A549 treated with AZD2906 at 1 μM for 4 hours (cell line): ENCODE measurements around the gene GPR155. TPM values are rescaled to one million over a fixed set of nuclear protein-coding genes. Genes with fewer than 3 reads are reported as not detected.

ENCODE experiments used
- total RNA-seq: library from RNA; stranded (reverse); fragments of 200-300 nt; extraction: Qiagen RNA extraction; gene quantifications from 5 replicates; pipeline ENCODE4 v1.2.3, GENCODE V29; 2022

GPR155 gene, protein sequence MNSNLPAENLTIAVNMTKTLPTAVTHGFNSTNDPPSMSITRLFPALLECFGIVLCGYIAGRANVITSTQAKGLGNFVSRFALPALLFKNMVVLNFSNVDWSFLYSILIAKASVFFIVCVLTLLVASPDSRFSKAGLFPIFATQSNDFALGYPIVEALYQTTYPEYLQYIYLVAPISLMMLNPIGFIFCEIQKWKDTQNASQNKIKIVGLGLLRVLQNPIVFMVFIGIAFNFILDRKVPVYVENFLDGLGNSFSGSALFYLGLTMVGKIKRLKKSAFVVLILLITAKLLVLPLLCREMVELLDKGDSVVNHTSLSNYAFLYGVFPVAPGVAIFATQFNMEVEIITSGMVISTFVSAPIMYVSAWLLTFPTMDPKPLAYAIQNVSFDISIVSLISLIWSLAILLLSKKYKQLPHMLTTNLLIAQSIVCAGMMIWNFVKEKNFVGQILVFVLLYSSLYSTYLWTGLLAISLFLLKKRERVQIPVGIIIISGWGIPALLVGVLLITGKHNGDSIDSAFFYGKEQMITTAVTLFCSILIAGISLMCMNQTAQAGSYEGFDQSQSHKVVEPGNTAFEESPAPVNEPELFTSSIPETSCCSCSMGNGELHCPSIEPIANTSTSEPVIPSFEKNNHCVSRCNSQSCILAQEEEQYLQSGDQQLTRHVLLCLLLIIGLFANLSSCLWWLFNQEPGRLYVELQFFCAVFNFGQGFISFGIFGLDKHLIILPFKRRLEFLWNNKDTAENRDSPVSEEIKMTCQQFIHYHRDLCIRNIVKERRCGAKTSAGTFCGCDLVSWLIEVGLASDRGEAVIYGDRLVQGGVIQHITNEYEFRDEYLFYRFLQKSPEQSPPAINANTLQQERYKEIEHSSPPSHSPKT
- total RNA-seq: 0.11 to 0.45 TPM (median 0.19 TPM) in 5 replicates

DNA sequence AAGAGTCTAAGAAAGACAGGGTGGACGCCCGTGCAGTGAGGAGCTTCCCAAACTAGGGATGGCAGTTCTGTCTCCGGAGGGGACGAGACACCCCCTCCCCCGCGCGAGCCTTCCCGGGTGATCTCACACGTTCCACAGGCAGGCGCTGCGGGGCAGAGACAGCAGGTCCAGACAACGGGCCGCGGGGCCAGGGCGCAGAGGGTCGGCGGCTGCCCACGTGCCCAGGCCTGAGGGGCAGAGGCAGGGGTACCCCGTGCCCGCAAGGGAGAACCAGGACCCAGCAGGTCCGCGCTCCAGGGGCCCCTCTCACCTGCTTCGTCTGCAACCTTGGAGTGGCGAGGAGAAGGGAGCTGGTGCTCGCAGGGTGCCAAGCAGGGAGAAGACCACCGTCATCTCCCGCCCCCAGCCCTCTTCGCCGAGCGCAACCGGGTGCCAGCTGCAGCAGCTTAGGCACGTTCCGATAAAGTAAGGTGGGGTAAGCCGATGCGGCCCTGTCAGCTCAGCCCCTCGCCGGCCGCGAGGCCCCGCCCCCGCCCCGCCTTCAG lies at the start of gene GPR155:
Gene GPR155 (minus strand): TSS at position 467 of the 545 bp plus-strand sequence. CDS start 5,073 bp downstream, outside the sequence.

GRCh38 chr2:174395284-174395968 lies 91.4 kb downstream of the GPR155 start, which contains the start of gene SCRN3:
TSS of gene SCRN3 (plus strand) at chr2:174395730. CDS start at chr2:174398284, 2,554 bp downstream.

Other genes starting within 250 kb of the GPR155 start
- 116 to 121 TPM (median 118 TPM) in 5 replicates for gene OLA1, start 238.5 kb downstream of the GPR155 start, total RNA-seq
- 1.2 to 2.1 TPM (median 1.8 TPM) in 5 replicates for gene SP9, start 152.1 kb downstream of the GPR155 start, total RNA-seq
- gene SCRN3, start 91.3 kb downstream of the GPR155 start, total RNA-seq: 12.9 to 15.9 TPM (median 14.6 TPM) in 5 replicates
- 17.0 to 25.7 TPM (median 24.6 TPM) in 5 replicates for gene WIPF1, start 110.8 kb upstream of the GPR155 start, total RNA-seq